GM19463 (cell line): ENCODE results near the gene GMDS.
"Not testable (repeated sequence)": the region's sequence is repeated elsewhere in the genome, so short reads cannot be mapped to it uniquely, and the experiment has no call there.

ENCODE experiments used
- ATAC-seq: cut with Tn5 transposase; IDR thresholded peaks from one replicate; pipeline ENCODE4 v1.9.1; 2021; ENCODE audit warnings: mild to moderate bottlenecking, moderate library complexity; ENCODE audit not compliant: unreplicated experiment

Gene GMDS

GRCh38 chr6:1702580-1703051, 542.8 kb downstream of the GMDS start:
- ATAC-seq: no peak

- ATAC-seq: no peak
These were observed 543.6 kb downstream of the GMDS start for GRCh38 chr6:1701668-1702353.

- ATAC-seq: no peak
These were observed 545.0 kb downstream of the GMDS start for GRCh38 chr6:1700278-1700967.

GRCh38 chr6:1698527-1698926, 546.9 kb downstream of the GMDS start:
- ATAC-seq: no peak

- ATAC-seq: no peak
These were observed 547.6 kb downstream of the GMDS start for GRCh38 chr6:1697688-1698351.

GRCh38 chr6:1696463-1696850, 548.9 kb downstream of the GMDS start:
- ATAC-seq: no peak

GRCh38 chr6:1695546-1696462, 549.6 kb downstream of the GMDS start:
- ATAC-seq: no peak

- ATAC-seq: not testable (repeated sequence)
These were observed 553.6 kb downstream of the GMDS start for GRCh38 chr6:1691828-1692227.

GRCh38 chr6:1690656-1691055, 554.7 kb downstream of the GMDS start:
- not testable (repeated sequence) for ATAC-seq

- ATAC-seq: no peak
These were observed 556.3 kb downstream of the GMDS start for GRCh38 chr6:1689141-1689540.

- ATAC-seq: no peak
These were observed 557.0 kb downstream of the GMDS start for GRCh38 chr6:1688396-1688795.

- no peak for ATAC-seq
These were observed 558.0 kb downstream of the GMDS start for GRCh38 chr6:1687402-1687801.

GRCh38 chr6:1686117-1687098, 559.0 kb downstream of the GMDS start:
- no peak for ATAC-seq

GRCh38 chr6:1679688-1680068, 565.7 kb downstream of the GMDS start:
- no peak for ATAC-seq

- no peak for ATAC-seq
These were observed 566.2 kb downstream of the GMDS start for GRCh38 chr6:1679031-1679687.

- no peak for ATAC-seq
These were observed 567.2 kb downstream of the GMDS start for GRCh38 chr6:1678201-1678600.

- no peak for ATAC-seq
These were observed 573.0 kb downstream of the GMDS start for GRCh38 chr6:1672379-1672778.

- ATAC-seq: no peak
These were observed 574.5 kb downstream of the GMDS start for GRCh38 chr6:1670711-1671462.

- ATAC-seq: no peak
These were observed 575.4 kb downstream of the GMDS start for GRCh38 chr6:1669996-1670395.
